HG03066 (cell line): ENCODE results near the gene HLA-DQB1.
A peak's percentile ranks its signal among the peaks of the same experiment; 100 is the strongest.
"Not testable (repeated sequence)": the region's sequence is repeated elsewhere in the genome, so short reads cannot be mapped to it uniquely, and the experiment has no call there.

Experiments used
- ATAC-seq: cut with Tn5 transposase; IDR thresholded peaks from one replicate; pipeline ENCODE4 v1.9.1; 2021; ENCODE audit warnings: low read depth; ENCODE audit not compliant: unreplicated experiment

HLA-DQB1 gene

GRCh38 chr6:32666420-32667300 lies at the start of gene HLA-DQB1:
Gene HLA-DQB1 (minus strand): TSS chr6:32666657. CDS start chr6:32666607, 50 bp downstream.
- ATAC-seq, result peak; percentile 57

DNA sequence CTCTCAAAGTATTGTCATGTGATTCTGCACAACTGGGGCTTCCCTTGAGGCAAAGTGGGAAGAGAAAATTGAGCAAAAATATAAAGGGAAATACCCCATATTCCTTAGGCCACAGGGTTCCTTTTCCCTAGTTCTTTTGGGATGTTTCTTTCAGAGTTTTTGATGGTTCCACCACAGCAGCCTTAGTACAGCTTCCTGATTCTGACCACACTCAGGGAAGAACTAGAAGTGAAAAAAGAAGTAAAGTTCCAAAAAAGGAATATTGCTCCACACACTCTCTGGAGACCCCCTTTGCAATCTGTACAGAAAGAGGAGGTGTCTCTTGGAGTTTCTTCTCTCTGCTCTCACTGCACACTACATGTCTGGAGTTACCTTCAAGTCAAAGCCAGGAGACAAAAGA lies 46.8 kb upstream of the HLA-DQB1 start:
- ATAC-seq, result no peak

GRCh38 chr6:32709625-32710024 lies 43.2 kb upstream of the HLA-DQB1 start:
- no peak for ATAC-seq

- not testable (repeated sequence) for ATAC-seq
Measured at GRCh38 chr6:32705164-32705563, 38.7 kb upstream of the HLA-DQB1 start.

DNA sequence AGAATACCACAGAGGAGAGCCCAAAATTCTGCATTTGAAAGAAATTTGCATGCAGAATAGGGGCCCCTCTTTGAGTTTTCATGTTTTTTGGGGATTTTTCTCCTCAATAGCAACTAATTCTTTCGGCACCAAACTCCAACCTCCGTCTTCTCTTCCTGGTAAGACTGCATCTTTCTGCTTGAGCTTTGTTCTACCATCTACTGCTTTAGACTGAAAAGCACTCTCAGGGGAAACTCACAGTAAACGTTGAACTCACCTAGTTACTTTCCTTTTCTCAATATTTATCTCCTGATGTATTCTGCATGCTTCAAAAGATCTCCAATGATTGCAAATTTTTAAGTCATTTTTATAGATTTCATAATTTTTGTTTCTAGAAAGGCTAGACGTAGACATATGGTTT lies 36.9 kb upstream of the HLA-DQB1 start:
- ATAC-seq, result no peak

- ATAC-seq, result no peak
Measured at GRCh38 chr6:32700391-32701040, 34.1 kb upstream of the HLA-DQB1 start.

DNA sequence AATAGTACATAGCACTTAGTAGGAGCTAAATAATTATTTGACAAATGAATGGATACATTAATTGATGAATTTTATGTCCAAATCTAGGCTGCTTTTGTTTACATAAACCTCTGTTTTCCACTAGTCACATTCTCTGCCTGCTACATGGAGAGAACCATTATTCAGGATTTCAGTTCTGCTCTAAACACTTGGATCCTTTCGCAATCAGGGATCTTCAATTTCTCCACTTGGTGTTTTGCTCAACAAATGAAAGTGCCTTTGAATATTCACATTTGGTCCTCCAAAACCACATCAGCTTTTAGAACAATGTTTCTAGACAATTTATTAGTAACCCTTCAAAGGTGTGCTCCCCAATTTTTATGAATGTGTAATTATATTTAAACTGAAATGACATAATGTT lies 30.6 kb upstream of the HLA-DQB1 start:
- no peak for ATAC-seq

- ATAC-seq, result no peak
Measured at GRCh38 chr6:32692019-32692418, 25.6 kb upstream of the HLA-DQB1 start.

- no peak for ATAC-seq
Measured at GRCh38 chr6:32689531-32690501, 23.4 kb upstream of the HLA-DQB1 start.

DNA sequence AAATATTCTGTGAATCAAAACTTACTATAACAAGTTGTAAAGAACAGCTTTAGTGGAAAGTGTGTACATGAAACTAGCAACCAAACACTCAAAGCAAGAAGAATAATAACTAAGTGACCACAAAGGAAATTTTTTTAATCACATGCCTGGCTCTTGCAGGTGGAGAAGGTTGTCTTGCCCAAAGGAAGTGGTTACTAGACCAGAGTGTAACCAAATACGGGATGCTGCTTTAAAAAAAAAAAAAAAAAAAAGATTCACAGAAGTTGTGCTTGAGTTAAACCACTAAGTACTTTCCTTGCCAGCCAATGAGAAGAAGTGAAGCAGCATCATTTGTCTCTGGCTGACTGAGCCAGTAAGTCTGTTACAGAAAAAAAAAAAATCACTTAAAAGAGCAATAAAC lies 19.1 kb upstream of the HLA-DQB1 start:
- peak; percentile 85 for ATAC-seq

- ATAC-seq, result no peak
Measured at GRCh38 chr6:32684246-32684645, 17.8 kb upstream of the HLA-DQB1 start.

DNA sequence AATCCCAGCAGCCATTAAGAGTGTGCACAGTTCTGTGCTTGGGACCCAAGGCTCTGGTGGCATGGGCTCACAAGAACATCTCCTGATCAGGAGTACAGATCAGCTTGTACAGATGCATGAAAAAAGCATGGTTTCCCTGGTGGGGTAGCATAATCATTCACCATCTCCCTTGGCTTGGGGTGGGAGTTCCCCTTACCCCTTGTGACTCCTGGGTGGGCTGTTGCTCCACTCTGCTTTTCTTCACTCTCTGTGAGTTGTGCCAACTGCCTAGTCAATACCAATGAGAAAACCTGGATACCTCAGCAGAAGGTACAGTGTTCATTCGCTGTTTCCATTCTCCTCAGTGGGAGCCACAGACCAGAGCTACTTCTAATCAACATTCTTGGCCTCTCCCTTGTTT lies 13.6 kb upstream of the HLA-DQB1 start:
- no peak for ATAC-seq

GRCh38 chr6:32679492-32679891 lies 13.0 kb upstream of the HLA-DQB1 start:
- ATAC-seq, result no peak

- ATAC-seq, result not testable (repeated sequence)
Measured at GRCh38 chr6:32674123-32674522, 7.7 kb upstream of the HLA-DQB1 start.

GRCh38 chr6:32671908-32672307 lies 5.5 kb upstream of the HLA-DQB1 start:
- ATAC-seq, result not testable (repeated sequence)

- no peak for ATAC-seq
Measured at GRCh38 chr6:32669893-32670292, 3.4 kb upstream of the HLA-DQB1 start.

DNA sequence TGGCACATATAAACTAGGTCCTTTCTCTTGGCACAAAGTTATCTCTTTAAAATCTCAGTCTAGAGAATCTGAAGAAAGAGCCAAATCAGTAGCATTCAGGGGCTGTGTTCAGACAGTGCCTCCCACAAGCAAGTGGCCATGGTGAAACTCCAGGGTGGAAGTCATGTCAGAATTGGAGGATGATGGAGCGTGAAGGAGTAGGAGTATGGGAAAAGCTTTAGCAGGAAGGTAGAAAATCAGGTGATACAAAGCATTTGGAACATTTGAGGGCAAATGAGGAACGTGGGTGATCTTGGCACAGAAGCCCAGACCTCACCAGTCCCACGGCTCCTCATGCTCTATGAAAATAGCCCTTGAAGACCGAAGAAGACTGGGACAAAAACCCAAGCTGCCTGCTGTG lies 2.8 kb upstream of the HLA-DQB1 start:
- no peak for ATAC-seq

GRCh38 chr6:32668226-32668747 lies 1.8 kb upstream of the HLA-DQB1 start:
- peak; percentile 60 for ATAC-seq

- ATAC-seq, result no peak
Measured at GRCh38 chr6:32665661-32666060, 796 bp downstream of the HLA-DQB1 start.

GRCh38 chr6:32664827-32665362 lies 1.6 kb downstream of the HLA-DQB1 start:
- ATAC-seq, result no peak
